GDM1 (cell line): ENCODE results near the gene TMC2.

Experiments used
- DNase-seq: peaks from one replicate; lab custom pipeline; 2025; lab: John Stamatoyannopoulos, UW

Gene TMC2

DNA sequence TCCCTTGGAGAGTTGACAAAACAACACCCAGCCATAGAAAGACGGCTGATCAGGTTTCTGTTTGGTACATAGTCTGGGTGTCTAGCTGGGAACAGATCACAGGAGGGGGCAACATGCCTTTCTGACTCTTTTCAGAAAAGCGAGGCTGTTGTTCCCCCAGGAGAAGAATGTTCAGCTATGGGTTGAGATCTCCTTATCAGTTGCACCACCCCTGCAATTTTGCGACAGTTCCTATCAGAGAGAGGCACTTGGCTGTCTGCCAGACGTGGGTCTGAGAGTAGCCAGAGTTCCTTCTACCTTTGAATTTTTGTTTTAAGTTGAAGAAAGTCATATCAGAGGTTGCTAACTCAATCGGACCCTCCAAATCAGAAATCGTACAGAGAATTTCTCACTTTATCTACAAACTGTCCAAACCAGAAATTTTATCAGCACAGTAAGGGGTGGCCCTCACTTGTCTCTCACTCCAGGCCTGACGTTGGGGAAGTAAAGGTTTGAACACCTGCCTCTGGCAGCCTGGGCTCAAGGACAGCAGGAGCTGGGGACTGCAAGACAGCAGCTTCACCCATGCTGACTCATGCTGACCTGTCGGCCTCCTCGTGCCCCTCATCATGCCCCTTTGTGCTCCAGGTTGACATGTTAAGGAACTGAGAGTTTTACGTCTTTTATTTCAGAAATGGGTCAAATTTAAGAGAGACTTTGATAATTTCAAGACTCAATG lies 42.3 kb downstream of the TMC2 start:
- DNase-seq = no peak

DNA sequence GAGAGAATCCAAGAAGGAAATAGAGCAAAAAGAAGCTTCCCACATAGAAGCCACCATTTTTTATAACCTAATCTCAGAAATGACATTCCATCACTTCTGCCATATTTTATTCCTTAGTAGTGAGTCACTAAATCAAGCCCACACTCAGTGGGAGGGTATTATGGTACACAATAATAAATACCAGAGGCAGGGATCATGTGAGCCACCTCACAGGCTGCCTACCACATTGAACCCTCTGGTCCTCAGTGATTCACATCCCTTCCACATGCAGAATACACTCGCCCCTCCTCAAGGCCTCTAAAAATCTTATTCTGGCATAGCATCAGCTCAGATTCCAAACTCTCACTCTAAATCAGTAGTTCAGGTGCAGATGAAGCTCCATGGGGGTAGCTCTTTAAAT lies 49.4 kb downstream of the TMC2 start:
- DNase-seq = no peak

DNA sequence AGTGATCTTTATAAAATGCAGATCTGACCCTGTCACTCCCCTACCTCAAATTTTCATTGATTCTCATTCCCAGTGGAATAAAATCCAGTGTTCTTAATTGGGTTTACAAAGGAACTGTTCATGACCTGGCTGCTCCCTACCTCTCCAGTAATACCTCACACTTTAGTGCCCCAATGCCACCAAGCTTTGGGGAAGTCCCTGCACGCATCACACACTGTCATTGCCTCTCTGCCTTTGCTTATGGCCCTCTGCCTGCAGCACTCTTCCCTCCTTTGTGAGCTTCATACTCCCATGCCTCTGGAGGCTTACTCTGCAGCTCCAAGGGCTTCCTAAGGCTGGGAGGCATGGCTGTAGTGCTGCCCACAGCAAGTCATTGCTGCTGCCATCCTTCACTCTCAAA lies 57.4 kb downstream of the TMC2 start:
- DNase-seq = no peak

DNA sequence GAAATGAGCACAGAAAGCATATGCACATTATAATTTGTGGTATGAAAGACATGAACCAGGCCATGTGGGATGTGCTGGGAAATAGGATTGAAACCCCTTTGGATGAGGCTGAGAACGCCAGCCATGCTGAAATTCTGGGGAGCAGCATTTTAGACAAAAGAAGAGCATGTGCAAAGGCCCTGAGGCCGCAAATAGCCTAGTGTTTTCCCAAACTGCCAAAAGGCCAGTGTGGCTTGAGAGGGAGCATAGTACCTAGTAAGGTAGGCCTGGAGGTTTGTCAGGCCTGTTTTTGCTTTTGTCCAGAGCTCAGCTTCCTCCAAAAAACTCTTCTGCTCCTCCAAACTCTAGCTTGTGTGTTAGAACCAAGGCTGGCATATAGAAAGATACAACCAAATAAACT lies 58.7 kb downstream of the TMC2 start:
- DNase-seq = no peak

DNA sequence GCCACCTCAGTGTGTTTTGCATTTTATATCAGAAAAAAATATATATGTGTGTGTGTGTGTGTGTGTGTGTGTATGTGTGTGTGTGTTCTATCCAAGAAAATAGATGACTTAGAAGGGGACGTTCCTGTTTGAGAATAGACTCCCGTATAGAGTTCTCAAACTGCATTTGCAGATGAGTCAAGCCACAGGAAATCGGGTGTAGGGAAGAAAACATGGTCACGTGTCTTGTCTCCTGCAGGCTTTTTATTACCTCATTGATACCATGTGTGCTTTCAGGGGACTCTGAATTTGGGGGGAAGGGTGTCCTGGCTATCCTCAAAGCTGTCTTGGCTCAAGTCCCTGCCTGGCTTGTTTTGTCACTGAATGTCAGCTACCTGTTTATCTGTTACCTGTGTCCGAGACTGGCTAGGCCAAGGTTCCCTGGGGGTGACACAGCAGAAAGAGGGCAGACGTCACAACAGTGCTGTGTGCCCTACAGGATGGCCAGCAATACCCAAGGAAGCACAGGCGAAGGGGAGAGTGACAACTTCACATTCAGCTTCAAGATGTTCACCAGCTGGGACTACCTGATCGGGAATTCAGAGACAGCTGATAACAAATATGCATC lies 60.4 kb downstream of the TMC2 start:
- no peak for DNase-seq

DNA sequence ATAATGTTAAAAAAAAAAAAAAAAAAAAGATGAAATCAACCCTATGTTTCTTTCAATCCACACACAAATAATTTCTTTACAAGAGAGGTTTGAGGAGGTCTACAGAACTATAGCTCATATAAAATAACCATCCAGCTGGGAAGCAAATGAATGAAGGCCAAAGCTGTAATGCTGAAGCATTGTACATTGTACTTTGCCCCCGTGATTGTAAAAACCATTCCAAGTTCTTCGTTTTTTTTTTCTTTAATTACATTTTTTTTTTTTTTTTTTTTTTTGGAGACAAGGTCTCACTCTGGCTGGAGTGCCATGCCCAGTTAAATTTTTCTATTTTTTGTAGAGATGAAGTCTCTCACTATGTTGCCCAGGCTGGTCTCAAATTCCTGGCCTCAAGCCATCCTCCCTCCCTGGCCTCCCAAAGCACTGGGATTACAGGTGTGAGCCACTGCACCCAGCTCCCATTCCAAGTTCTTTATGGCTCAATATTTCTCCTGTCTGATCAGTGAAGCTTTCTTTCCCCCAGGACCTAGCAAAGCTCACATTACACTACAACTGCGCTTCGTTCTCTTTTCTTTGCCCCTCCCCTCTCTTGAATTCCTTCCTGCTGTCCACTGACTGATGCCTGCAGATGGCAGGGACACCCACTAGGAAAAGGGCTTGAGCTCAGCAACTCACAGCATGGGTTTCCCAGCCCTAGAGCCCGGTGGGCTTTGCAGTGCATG lies 63.1 kb downstream of the TMC2 start:
- DNase-seq = no peak

DNA sequence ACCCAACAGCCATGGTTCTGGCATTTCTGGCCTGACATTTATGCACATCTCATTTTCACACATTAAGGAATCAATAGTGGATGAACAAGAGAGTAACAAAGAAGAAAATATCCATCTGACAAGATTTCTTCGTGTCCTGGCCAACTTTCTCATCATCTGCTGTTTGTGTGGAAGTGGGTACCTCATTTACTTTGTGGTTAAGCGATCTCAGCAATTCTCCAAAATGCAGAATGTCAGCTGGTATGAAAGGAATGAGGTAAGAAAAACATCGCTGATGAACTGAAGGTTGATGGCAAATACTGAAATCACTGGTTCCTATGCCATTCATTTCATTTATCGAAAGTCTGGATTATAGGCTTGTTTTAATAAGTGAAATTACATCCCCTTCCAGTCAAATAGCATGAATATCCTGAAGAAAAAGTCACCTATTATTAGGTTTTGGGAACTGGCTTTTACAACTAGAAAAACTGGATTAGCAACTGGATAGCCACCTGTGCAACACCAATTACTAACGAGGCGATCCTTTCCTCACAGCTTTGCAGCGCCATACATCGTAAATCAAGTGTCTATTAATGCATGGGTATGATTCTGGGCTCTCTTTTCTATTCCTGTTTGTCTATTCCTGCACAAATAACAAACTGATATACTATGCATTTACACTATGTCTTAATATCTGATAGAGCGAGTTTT lies 65.8 kb downstream of the TMC2 start:
- DNase-seq = no peak

DNA sequence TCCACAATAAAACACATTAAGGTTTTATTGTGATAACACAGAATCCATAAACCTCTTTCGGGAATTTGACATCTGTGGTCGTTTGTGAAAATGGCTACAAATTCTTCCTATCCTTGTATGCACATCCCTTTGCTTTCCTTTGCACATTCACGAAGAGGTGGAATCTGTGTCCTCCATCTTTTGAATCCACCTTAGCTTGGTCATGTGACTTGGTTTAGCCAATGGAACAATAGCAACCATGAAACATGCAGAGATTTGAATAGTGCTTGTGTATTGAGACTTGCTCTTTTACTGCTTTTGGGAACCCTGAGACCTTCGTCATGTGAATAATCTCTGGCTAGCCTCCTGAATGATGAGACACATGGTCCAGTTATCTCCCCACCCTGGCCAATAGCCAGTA lies 66.4 kb downstream of the TMC2 start:
- DNase-seq = no peak

DNA sequence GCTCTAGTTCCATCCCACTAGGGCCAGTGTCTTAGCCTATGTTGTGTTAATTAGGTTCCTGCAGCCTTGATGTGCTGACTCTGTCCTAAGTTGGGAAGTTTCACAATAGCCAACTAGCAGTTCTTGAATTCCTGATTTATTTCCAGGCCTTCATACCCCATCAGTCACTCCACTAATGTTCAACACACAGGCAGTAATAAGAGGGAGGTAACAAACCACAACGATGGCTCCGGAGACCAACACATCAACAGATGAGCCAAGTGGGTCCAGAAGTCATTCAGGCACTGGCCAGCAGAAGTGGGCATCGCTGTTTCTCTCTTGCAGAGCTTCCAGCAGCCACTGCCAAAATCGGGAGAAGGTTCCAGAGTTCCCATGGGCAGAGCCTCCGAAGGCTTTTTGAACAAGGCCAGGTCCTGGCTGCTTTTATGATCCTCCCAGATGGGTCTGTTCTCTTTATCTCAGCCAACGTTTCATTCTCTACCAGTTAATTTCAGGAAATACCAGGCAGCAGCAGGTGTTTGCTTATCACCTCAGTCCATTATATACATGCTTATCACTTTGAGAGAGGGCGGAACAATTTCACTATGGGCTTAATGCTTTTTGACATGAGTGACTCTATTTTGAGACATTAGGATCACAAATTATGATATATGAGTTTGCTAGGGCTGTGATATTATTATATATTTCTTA lies 67.6 kb downstream of the TMC2 start:
- no peak for DNase-seq

DNA sequence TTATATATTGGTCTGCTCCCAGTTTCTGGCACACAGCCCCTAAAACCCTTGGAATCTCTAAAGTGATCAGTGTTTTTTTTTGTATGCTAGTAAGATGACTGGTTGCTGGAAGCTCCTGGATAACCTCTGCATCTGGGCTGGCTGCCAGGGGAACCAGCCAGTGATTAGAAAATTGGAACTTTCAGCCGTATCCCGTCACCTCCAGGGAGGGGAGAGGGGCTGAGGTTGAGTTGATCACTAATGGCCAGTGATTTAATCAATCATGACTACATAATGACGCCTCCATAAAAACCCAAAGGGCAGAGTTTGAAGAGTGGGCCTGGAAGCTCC lies 68.1 kb downstream of the TMC2 start:
- no peak for DNase-seq

DNA sequence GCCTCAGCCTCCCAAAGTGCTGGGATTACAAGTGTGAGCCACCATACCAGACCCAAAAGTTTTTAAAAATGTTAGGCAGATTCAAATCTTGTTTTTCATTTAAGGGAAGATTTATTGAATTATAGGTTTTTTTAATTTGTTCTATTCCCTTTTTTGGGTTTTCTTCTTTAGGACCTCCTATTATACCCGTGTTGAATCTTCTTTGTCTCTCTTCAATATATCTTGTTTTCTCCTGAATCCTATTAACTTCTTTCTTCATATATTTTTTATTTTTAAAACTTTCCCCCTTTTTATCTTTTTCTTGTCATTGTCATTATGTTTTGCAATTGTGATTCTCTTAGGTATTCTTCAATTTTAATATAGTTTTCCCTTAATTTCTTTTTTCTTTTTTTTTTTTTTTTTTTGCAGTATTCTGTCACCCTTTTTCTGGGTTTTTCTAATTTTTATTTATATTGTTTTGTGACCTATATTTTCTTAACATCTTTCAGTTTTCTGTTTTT lies 70.2 kb downstream of the TMC2 start:
- DNase-seq = no peak

DNA sequence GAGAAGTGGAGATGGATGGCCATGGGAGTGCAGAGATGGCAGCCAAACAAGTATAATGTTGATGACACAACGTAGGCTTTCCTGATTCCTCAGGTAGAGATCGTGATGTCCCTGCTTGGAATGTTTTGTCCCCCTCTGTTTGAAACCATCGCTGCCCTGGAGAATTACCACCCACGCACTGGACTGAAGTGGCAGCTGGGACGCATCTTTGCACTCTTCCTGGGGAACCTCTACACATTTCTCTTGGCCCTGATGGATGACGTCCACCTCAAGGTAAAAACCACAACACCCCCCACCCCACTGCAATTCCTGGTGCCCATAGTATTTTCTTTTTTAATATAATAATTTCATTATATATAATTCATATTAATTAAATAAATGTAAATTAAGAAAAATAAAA lies 74.0 kb downstream of the TMC2 start:
- DNase-seq = no peak

DNA sequence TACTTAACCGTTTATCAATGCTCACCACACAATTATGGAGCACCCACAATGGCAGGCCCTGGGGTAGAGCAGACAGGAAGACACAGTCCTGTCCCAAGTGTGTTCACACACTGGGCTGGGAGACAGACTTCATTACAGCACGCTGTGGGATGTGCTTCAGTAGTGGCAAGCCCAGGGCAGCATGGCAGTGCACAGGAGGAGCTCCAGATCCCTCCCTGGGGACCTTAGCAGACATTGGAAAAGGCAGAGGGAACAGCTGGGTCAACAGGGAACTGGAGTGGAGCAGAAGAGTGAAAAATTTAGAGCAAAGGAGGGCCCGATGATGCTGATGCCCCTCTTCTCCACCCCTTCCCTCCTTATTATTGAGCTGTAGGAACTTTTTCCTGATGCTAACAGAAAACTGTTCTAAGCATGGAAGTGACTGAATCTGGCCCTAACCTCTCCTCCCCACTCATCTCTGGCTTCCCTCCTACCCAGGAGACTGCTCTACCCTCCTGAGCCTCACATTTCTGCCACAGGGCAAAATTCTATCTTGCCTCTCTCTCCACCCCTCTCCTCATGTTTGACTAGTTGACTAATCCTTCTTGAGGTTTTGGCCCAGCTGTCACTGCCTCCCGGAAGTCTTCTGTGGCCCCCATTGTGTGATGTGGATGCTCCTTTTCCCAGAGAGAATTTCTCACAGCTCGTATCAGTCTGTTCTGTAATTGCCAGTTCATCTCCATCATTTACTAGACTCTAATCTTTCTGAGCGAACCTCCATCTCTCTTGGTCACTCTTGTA lies 74.8 kb downstream of the TMC2 start:
- DNase-seq = no peak

DNA sequence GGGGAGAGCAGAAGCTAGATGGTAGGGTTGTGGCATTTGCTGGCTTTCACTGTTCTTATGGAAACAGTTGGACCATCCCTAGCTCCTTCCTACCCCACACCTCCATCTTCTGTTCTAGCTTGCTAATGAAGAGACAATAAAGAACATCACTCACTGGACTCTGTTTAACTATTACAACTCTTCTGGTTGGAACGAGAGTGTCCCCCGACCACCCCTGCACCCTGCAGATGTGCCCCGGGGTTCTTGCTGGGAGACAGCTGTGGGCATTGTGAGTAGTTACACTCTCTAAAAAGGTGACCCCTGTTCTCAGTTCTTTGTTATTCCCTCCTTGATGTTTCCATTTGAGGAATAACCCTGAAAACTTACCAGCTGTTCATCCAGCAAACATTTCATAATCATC lies 75.7 kb downstream of the TMC2 start:
- DNase-seq = no peak

DNA sequence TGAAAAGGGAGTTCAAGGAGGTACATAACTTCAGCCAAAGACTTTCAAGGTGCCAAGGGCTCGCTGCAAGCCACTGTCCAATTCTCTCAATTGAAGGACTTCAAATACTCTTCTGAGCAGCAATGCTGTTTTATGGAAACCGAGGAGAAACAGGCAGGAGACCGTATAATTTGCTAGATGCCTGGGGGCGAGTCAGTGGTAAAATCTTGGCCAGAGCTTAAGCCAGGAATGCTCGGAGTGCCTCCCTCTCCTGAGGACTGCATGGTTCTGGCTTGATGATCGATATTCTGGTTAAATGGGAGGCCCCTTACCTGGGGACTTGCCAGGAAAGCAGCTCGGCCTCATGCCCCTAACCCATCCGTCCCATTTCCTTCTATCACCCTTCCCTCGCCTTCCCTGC lies 80.3 kb downstream of the TMC2 start:
- DNase-seq = no peak

DNA sequence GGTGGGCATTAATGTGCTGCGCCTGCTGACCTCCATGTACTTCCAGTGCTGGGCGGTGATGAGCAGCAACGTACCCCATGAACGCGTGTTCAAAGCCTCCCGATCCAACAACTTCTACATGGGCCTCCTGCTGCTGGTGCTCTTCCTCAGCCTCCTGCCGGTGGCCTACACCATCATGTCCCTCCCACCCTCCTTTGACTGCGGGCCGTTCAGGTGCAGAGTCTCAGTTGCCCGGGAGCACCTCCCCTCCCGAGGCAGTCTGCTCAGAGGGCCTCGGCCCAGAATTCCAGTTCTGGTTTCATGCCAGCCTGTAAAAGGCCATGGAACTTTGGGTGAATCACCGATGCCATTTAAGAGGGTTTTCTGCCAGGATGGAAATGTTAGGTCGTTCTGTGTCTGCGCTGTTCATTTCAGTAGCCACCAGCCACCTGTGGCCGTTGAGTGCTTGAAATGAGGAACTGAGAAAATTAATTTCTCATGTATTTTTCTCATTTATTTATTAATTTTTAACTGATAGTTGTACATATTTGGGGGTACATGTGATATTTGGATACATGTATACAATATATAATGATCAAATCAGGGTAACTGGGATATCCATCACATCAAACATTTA lies 80.8 kb downstream of the TMC2 start:
- no peak for DNase-seq

DNA sequence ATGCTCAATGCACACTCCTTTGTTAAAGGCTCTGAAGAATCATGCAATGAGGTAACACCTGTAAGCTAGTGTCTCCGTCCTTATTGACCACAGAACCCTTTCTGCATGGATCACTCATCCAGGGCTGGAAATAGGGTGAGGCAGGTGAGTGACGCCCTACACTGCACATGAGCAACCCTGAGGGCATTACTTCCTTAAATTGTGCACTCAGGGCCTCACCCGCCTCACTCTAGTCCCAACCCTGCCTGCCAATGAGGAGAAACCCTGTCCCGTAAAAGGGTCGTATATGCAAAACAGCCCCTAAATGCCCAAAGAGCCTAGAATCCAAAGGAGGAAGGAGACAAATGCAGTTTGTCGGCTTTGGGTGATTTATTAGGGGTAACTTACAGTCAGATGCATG lies 82.4 kb downstream of the TMC2 start:
- DNase-seq = no peak

DNA sequence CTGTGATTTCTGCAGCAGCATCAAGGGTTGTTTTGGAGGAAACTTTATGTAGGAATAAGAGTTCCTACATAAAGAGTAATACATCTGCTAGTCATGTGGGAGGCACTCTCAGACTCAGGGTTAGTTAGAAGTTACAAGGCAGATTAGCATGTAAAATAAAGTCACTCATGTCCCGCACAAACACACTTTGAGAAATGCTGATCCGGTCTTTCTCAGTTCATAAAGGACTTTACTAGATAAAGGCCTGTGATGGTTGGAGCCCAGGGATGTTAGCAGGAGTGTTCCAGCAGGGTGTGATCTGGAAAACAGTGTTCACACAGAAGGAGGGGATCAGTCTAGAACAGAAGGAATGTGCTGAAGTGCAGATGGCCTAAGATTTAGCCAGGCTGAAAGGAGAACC lies 83.0 kb downstream of the TMC2 start:
- no peak for DNase-seq

DNA sequence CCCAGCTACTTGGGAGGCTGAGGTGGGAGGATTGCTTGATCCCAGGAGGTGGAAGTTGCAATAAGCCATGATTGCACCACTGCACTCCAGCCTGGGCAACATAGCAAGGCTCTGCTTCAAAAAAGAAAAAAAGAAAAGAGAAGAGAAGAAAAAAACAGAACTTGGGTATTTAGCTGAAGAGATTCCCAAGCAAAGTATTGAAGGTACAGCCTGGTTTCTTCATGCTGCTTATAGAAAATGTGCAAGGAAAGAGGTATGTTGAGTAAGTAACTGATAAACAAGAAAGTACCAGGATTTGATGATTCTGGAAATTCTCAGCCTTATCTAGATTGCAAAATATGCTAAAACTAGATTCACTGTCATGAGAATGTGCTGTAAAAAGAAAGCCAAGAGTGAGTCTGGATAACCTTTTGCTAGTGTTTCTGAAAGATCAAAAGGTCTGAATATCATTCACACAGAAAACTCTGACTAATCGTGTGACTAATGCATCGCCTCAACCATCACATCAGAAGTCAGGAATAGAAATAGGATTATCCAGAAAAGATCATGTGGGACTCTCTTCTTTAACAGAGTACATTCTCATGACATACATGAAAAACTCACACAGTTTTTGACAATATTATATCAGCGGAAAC lies 83.7 kb downstream of the TMC2 start:
- no peak for DNase-seq

DNA sequence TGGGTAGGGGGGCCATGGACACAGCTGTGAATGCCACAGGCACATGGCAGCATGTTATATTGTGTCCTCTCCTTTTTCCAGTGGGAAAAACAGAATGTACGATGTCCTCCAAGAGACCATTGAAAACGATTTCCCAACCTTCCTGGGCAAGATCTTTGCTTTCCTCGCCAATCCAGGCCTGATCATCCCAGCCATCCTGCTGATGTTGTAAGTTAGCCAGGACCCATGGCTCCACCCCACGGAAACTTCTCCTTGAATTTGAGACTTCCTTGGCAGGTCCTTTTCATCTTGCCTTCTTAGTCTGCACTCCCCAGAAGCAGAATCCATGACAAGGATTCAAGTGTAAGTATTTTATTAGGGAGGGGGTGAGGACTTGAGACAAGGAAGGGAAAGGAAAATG lies 87.8 kb downstream of the TMC2 start:
- no peak for DNase-seq

DNA sequence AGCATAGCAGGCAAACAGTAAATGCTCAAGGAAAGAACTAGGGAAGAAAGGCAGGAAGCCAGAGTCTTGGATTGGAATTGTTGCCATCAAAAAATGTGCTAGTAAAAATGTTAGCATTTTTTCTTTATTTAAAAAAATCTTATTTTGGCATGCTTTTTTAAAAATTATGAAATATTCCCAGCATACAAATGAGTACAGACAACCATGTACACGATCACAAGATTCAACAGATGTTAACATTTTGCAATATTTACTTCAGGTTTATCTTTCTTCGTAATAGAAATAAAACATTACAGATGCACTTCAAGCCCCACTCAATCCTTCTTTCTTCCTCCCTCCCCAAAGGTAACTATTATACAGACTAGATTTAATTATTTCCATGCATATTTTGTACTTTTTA lies 88.7 kb downstream of the TMC2 start:
- DNase-seq = no peak
